Measurements from ENCODE around the gene CHP2.

Gene CHP2

DNA sequence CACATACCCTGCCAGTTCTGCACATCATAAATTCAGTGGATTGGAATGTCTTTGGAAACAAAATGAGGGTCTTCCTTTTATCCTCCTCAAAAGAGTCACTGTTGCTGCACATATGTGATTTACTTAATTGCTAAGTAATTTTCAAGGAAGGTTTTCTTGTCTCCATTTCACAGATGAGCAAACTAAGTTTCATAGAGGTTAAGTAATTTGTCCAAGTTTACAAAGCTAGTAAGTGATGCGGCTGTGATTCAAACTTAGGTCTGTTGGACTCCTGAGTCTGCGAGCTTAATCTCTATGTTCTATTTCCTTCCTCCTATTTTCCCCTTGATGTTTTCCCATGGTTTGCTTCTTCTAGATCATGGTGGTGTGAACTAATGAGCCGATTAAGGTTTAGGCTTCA lies 28.1 kb upstream of the CHP2 start:
- Histone ChIP-seq H2AFZ (ENCODE audit: insufficient read depth, low read length, poor library complexity) (no peak overlapping the region), H3K23ac (ENCODE audit: low read length) (no peak overlapping the region), H3K4ac (ENCODE audit: low read depth, low read length) (no peak overlapping the region), H3K9me3 (ENCODE audit: insufficient read depth, low read depth, low read length) (no peaks in the 10 kb centered on the region), H3K18ac (ENCODE audit: low read length) (no peak overlapping the region), H2BK12ac (ENCODE audit: low read length) (no peak overlapping the region), H3K79me1 (ENCODE audit: low read length) (no peaks in the 10 kb centered on the region), H3K9ac (ENCODE audit: low read length) (no peak overlapping the region), H3K4me2 (ENCODE audit: low read length) (no peak overlapping the region), H4K91ac (ENCODE audit: low read depth, low read length) (no peak overlapping the region), H3K14ac (ENCODE audit: low read length) (no peak overlapping the region), H2AK5ac (ENCODE audit: low read length) (no peak overlapping the region), H3K4me1 (ENCODE audit: control insufficient read depth in 1 of 2, insufficient read depth in 2 of 2, low read length in 2 of 2) (no peaks in the 10 kb centered on the region), H3K79me2 (ENCODE audit: control insufficient read depth, insufficient read depth, low read length, poor library complexity) (no peaks in the 10 kb centered on the region), H2BK5ac (ENCODE audit: low read depth, low read length, poor library complexity) (no peak overlapping the region), H4K8ac (ENCODE audit: low read depth, low read length) (no peak overlapping the region), H3K4me3 (ENCODE audit: low read depth, low read length) (no peak overlapping the region), H3K27me3 (ENCODE audit: insufficient read depth, low read length) (no peaks in the 10 kb centered on the region), H4K12ac (ENCODE audit: low read depth, low read length) (no peak overlapping the region), H3K36me3 (ENCODE audit: control insufficient read depth in 1 of 2, insufficient read depth in 2 of 2, low read length in 2 of 2) (no peaks in the 10 kb centered on the region), H2BK120ac (ENCODE audit: insufficient read depth, low read length, poor library complexity) (no peak overlapping the region), H3K27ac (ENCODE audit: low read depth, low read length) (no peak overlapping the region)
- DNase-seq, result no peak
- WGBS (ENCODE audit: extremely low coverage, insufficient coverage, insufficient read length), result no CpG with 5 or more reads among the region's 3 CpGs

DNA sequence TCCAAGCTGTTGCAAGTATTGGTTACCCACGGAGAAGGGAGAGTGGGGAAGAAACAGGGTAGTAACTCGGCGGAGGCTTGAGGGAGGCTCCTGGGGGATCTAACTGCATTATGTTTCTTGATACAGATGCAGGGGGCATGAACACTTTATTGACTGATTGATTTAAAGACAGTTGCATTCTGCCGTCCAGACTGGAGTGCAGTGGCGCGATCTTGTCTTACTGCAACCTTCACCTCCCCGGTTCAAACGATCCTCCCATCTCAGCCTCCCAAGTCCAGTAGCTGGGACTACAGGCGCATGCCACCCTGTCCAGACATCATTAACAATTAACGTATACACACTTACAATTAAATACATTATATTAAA lies 26.7 kb upstream of the CHP2 start:
- Histone ChIP-seq H3K79me2 (ENCODE audit: control insufficient read depth, insufficient read depth, low read length, poor library complexity) (no peaks in the 10 kb centered on the region), H3K9me3 (ENCODE audit: insufficient read depth, low read depth, low read length) (no peaks in the 10 kb centered on the region), H3K27ac (ENCODE audit: low read depth, low read length) (no peak overlapping the region), H3K36me3 (ENCODE audit: control insufficient read depth in 1 of 2, insufficient read depth in 2 of 2, low read length in 2 of 2) (no peaks in the 10 kb centered on the region), H2AK5ac (ENCODE audit: low read length) (no peak overlapping the region), H4K91ac (ENCODE audit: low read depth, low read length) (no peak overlapping the region), H3K14ac (ENCODE audit: low read length) (no peak overlapping the region), H3K9ac (ENCODE audit: low read length) (no peak overlapping the region), H4K8ac (ENCODE audit: low read depth, low read length) (no peak overlapping the region), H2BK5ac (ENCODE audit: low read depth, low read length, poor library complexity) (no peak overlapping the region), H2BK120ac (ENCODE audit: insufficient read depth, low read length, poor library complexity) (no peak overlapping the region), H3K18ac (ENCODE audit: low read length) (no peak overlapping the region), H2AFZ (ENCODE audit: insufficient read depth, low read length, poor library complexity) (no peak overlapping the region), H3K27me3 (ENCODE audit: insufficient read depth, low read length) (no peaks in the 10 kb centered on the region), H3K4me2 (ENCODE audit: low read length) (no peak overlapping the region), H2BK12ac (ENCODE audit: low read length) (no peak overlapping the region), H4K12ac (ENCODE audit: low read depth, low read length) (no peak overlapping the region), H3K4ac (ENCODE audit: low read depth, low read length) (no peak overlapping the region), H3K79me1 (ENCODE audit: low read length) (no peaks in the 10 kb centered on the region), H3K4me1 (ENCODE audit: control insufficient read depth in 1 of 2, insufficient read depth in 2 of 2, low read length in 2 of 2) (no peaks in the 10 kb centered on the region), H3K23ac (ENCODE audit: low read length) (no peak overlapping the region), H3K4me3 (ENCODE audit: low read depth, low read length) (no peak overlapping the region)
- WGBS (ENCODE audit: extremely low coverage, insufficient coverage, insufficient read length), result 100% methylated on average over 1 of the region's 10 CpGs
- DNase-seq, result peak in 1 of 2 donors; percentile 9

DNA sequence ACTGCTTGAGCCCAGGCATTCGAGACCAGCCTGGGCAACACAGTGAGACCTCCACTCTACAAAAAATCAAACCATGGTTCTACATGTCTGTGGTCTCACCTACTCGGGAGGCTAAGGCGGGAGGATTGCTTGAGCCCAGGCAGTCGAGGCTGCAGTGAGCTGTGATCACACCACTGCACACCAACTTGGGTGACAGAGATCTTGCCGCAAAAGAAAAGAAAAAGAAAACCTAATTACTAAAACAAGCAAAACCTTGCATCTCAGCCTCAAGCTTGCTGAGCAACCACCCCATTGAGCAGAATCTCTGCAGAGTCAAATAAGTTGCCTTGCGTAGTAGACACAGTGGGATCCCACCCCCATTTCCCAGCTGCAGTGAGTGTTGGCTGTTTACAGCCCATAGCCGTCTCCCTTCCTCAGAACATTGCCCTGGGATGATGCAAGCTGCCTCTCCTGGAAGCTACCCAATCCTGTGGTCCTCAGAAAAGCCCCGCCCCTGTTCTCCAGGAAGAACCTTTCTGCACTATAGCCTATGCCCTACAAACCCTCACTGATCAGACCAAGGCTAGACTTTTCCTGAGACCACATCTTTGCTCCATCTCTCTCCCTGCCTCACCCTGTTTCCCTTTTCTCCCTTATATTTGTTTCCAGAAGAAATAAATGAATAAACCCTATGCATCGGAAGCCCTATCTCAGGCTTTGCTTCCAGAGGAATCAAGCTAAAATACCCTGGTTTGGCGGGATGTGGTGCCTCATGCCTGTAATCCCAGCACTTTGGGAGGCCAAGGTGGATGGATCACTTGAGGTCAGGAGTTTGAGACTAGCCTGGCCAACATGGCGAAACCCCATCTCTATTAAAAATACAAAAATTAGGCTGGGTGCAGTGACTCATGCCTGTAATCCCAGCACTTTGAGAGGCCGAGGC lies 25.1 kb upstream of the CHP2 start:
- Histone ChIP-seq H3K27me3 (ENCODE audit: insufficient read depth, low read length) (no peaks in the 10 kb centered on the region), H3K79me1 (ENCODE audit: low read length) (no peaks in the 10 kb centered on the region), H2BK12ac (ENCODE audit: low read length) (no peak overlapping the region), H2BK5ac (ENCODE audit: low read depth, low read length, poor library complexity) (no peak overlapping the region), H4K91ac (ENCODE audit: low read depth, low read length) (no peak overlapping the region), H3K79me2 (ENCODE audit: control insufficient read depth, insufficient read depth, low read length, poor library complexity) (no peaks in the 10 kb centered on the region), H2AFZ (ENCODE audit: insufficient read depth, low read length, poor library complexity) (no peak overlapping the region), H3K9ac (ENCODE audit: low read length) (no peak overlapping the region), H3K9me3 (ENCODE audit: insufficient read depth, low read depth, low read length) (no peaks in the 10 kb centered on the region), H2BK120ac (ENCODE audit: insufficient read depth, low read length, poor library complexity) (no peak overlapping the region), H3K27ac (ENCODE audit: low read depth, low read length) (no peak overlapping the region), H2AK5ac (ENCODE audit: low read length) (no peak overlapping the region), H4K12ac (ENCODE audit: low read depth, low read length) (no peak overlapping the region), H3K23ac (ENCODE audit: low read length) (no peak overlapping the region), H3K36me3 (ENCODE audit: control insufficient read depth in 1 of 2, insufficient read depth in 2 of 2, low read length in 2 of 2) (no peaks in the 10 kb centered on the region), H3K4me3 (ENCODE audit: low read depth, low read length) (no peak overlapping the region), H3K14ac (ENCODE audit: low read length) (no peak overlapping the region), H3K4me2 (ENCODE audit: low read length) (no peak overlapping the region), H3K18ac (ENCODE audit: low read length) (no peak overlapping the region), H3K4ac (ENCODE audit: low read depth, low read length) (no peak overlapping the region), H4K8ac (ENCODE audit: low read depth, low read length) (no peak overlapping the region), H3K4me1 (ENCODE audit: control insufficient read depth in 1 of 2, insufficient read depth in 2 of 2, low read length in 2 of 2) (no peaks in the 10 kb centered on the region)
- WGBS (ENCODE audit: extremely low coverage, insufficient coverage, insufficient read length), result no CpG with 5 or more reads among the region's 12 CpGs
- DNase-seq, result peak; percentile 27 to 44

DNA sequence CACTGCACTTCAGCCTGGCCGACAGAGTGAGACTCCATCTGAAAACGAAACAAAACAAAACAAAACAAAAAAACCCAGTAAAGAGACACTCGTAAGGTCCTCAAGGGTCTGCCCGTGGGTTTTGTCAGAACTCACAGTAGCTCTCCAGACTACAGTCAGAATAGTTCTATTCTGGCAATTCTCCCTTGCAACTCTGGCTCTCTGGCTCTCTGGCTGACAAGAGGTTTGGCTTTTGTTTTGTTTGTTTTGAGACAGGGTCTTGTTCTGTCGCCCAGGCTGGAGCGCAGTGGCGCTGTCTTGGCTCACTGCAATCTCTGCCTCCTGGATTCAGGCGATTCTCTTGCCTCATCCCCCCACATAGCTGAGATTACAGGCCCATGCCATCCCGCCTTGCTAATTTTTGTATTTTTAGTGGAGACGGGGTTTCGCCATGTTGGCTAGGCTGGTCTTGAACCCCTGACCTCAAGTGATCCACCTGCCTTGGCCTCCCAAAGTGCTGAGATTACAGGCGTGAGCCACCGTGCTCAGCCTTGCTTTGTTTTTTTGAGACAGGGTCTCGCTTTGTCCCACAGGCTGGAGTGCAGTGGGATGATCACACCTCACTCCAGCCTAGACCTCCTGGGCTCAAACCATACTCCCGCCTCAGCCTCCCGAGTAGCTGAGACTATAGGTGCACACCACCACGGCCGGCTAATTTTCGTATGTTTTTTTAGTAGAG lies 20.5 kb upstream of the CHP2 start:
- no peak overlapping the region for H2BK5ac ChIP-seq (ENCODE audit: low read depth, low read length, poor library complexity)
- H3K4me3 ChIP-seq (ENCODE audit: low read depth, low read length), result no peak overlapping the region
- H2BK12ac ChIP-seq (ENCODE audit: low read length), result no peak overlapping the region
- H4K91ac ChIP-seq (ENCODE audit: low read depth, low read length), result no peak overlapping the region
- no peak for DNase-seq
- no peak overlapping the region for H2AFZ ChIP-seq (ENCODE audit: insufficient read depth, low read length, poor library complexity)
- no peak overlapping the region for H3K4me2 ChIP-seq (ENCODE audit: low read length)
- H3K79me2 ChIP-seq (ENCODE audit: control insufficient read depth, insufficient read depth, low read length, poor library complexity), result no peaks in the 10 kb centered on the region
- no peaks in the 10 kb centered on the region for H3K79me1 ChIP-seq (ENCODE audit: low read length)
- no peaks in the 10 kb centered on the region for H3K4me1 ChIP-seq (ENCODE audit: control insufficient read depth in 1 of 2, insufficient read depth in 2 of 2, low read length in 2 of 2)
- H3K18ac ChIP-seq (ENCODE audit: low read length), result no peak overlapping the region
- H4K8ac ChIP-seq (ENCODE audit: low read depth, low read length), result no peak overlapping the region
- H2BK120ac ChIP-seq (ENCODE audit: insufficient read depth, low read length, poor library complexity), result no peak overlapping the region
- no peak overlapping the region for H3K27ac ChIP-seq (ENCODE audit: low read depth, low read length)
- no peak overlapping the region for H3K9ac ChIP-seq (ENCODE audit: low read length)
- H3K14ac ChIP-seq (ENCODE audit: low read length), result no peak overlapping the region
- no peak overlapping the region for H3K23ac ChIP-seq (ENCODE audit: low read length)
- no CpG with 5 or more reads among the region's 19 CpGs for WGBS (ENCODE audit: extremely low coverage, insufficient coverage, insufficient read length)
- no peak overlapping the region for H3K4ac ChIP-seq (ENCODE audit: low read depth, low read length)
- H3K36me3 ChIP-seq (ENCODE audit: control insufficient read depth in 1 of 2, insufficient read depth in 2 of 2, low read length in 2 of 2), result no peaks in the 10 kb centered on the region
- H3K27me3 ChIP-seq (ENCODE audit: insufficient read depth, low read length), result no peaks in the 10 kb centered on the region
- no peaks in the 10 kb centered on the region for H3K9me3 ChIP-seq (ENCODE audit: insufficient read depth, low read depth, low read length)
- H2AK5ac ChIP-seq (ENCODE audit: low read length), result no peak overlapping the region
- H4K12ac ChIP-seq (ENCODE audit: low read depth, low read length), result no peak overlapping the region

Measured in trophoblast cell (in vitro differentiated cells and primary cell).